ENCODE measurements around the gene MRFAP1L1.

DNA sequence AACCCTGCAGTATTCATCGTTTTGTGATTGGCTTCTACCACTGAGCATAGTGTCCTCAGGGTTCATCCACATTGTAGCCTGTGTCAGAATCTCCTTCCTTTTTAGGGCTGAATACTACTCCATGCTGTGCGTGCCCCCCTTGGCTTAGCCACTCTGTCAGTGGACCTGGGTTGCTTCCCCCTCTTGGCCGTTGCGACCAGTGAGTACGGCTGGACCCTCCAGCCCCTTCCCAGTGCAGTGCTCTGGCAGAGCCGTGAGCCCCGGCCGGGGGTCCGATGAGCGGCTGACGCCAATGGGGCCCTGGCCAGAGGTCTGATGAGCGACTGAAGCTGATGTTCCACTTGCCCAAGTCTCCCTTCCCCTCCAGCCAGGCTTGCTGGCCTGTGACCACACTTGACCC is 13.2 kb upstream of the MRFAP1L1 start:
- TF ChIP-seq, protein P1, sequence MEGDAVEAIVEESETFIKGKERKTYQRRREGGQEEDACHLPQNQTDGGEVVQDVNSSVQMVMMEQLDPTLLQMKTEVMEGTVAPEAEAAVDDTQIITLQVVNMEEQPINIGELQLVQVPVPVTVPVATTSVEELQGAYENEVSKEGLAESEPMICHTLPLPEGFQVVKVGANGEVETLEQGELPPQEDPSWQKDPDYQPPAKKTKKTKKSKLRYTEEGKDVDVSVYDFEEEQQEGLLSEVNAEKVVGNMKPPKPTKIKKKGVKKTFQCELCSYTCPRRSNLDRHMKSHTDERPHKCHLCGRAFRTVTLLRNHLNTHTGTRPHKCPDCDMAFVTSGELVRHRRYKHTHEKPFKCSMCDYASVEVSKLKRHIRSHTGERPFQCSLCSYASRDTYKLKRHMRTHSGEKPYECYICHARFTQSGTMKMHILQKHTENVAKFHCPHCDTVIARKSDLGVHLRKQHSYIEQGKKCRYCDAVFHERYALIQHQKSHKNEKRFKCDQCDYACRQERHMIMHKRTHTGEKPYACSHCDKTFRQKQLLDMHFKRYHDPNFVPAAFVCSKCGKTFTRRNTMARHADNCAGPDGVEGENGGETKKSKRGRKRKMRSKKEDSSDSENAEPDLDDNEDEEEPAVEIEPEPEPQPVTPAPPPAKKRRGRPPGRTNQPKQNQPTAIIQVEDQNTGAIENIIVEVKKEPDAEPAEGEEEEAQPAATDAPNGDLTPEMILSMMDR (optimal IDR thresholded peaks at IDR 0.05 in 1 of 3, IDR thresholded peaks at IDR 0.05 in 1 of 3, conservative IDR thresholded peaks at IDR 0.05 in 1 of 3; ENCODE audit: extremely low read depth in 1 of 3, insufficient read depth in 2 of 3, low read length in 3 of 3): no peak
- TF ChIP-seq EZH2 (IDR thresholded peaks at IDR 0.05; ENCODE audit: low read length): no peak

Data from keratinocyte (primary cell).